Activated CD8-positive, alpha-beta T cell treated with anti-CD3 and anti-CD28 coated beads for 36 hours (primary cell): Measurements from ENCODE around the gene PI4KA. TPM values are rescaled to one million over a fixed set of nuclear protein-coding genes. Genes with fewer than 3 reads are reported as not detected.
"Not testable (repeated sequence)": the region's sequence is repeated elsewhere in the genome, so short reads cannot be mapped to it uniquely, and the experiment has no call there.

Experiments
- ATAC-seq: fragments of 200-7000 bp; cut with Tn5 transposase; one replicate; pipeline ENCODE4 v1.10.0; 2021; ENCODE audit warnings: mild to moderate bottlenecking, moderate library complexity
- CTCF ChIA-PET: fragments of 350-600 bp; sonication (Branson Sonifier 250); formaldehyde crosslinking; loops from one replicate; lab custom pipeline; 2021; ENCODE audit warnings: antibody characterized with exemption; lab: Charles Lee
- POLR2A ChIA-PET: fragments of 350-600 bp; sonication (Branson Sonifier 250); formaldehyde crosslinking; loops from one replicate; lab custom pipeline; 2021; ENCODE audit warnings: antibody characterized with exemption; lab: Charles Lee
- DNase-seq: peaks from one replicate; pipeline ENCODE4 v3.0.0-alpha.2; 2020
- H3K27ac Mint-ChIP-seq: one replicate; pipeline ENCODE4 v1.8.0; 2021; ENCODE audit warnings: mild to moderate bottlenecking, mixed read lengths
- H3K27me3 Mint-ChIP-seq: one replicate; pipeline ENCODE4 v1.8.0; 2021; ENCODE audit warnings: mixed read lengths
- H3K36me3 Mint-ChIP-seq: one replicate; pipeline ENCODE4 v1.8.0; 2021; ENCODE audit warnings: low read depth, mixed read lengths
- H3K4me1 Mint-ChIP-seq: one replicate; pipeline ENCODE4 v1.8.0; 2021; ENCODE audit warnings: low read depth, mixed read lengths
- H3K4me3 Mint-ChIP-seq: one replicate; pipeline ENCODE4 v1.8.0; 2021; ENCODE audit warnings: mild to moderate bottlenecking, moderate library complexity, mixed read lengths
- H3K9me3 Mint-ChIP-seq: one replicate; pipeline ENCODE4 v1.8.0; 2021; ENCODE audit warnings: mixed read lengths
- intact Hi-C: fragments of 100-400 bp; cut with micrococcal nuclease; formaldehyde crosslinking; loops from one replicate; pipeline ENCODE4 v1.10.0; 2022
- total RNA-seq, 2 experiments: library from RNA; stranded (reverse); gene quantifications; one replicate each; pipeline ENCODE4 v1.2.3, GENCODE V29; 2021
- TF ChIP-seq, protein P1 (sequence below): fragments of 200-600 bp; IDR thresholded peaks from one replicate; pipeline ENCODE4 v1.8.0; 2022; ENCODE audit warnings: antibody characterized with exemption, mild to moderate bottlenecking

Gene PI4KA
- total RNA-seq, 2 experiments from 2014 or later = 63.9 to 64.1 TPM

DNA sequence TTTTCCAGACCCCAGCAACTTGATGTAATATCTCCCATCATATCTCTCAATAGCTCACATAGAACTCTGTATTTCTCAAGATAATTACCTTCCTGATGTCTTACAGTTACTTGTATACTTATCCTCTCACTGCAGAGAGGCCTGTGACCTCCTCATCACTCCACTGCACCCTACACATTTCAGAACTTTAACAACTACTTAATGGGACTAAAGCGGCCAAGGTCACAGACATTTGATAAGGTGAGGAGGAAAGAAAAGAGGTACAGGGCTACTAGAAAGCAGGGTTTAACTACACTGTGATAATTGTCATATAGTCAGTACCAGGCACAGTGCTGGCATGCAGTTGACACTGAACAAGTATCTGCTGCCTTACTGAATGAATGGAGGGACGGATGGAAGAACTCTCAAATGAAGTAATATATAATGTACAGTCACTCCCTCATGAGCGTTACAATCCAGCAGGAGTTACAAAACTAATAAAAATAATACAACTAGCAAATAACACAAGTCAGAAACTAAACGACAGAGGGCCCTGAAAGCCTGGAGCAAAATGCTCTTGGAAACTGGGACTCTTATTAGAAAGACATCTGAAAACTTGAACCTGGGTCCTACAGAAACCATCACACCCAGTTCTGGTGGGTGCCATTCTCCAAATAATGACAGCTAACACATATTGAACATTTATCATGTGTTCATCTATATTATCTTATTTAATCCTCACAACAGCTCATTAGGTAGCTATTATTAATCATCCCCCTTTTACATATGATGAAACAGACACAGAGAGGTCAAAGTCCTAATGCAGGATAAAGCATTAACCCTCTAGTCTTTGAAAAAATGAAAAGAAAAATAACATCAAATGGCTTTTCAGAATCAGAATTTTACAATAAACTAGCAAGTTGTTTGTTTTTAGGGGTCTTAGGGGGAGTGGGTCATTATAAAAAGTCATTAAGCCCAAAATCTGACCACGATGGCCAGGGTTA lies 14.3 kb downstream of the PI4KA start:
- ChIA-PET CTCF (interaction anchor here (0.6 to 1.7 kb wide), 2 partner anchors 7 to 26 kb away, joined by 4 read pairs; no protein-coding TSS in a partner anchor), POLR2A (no interaction called here)
- H3K36me3 Mint-ChIP-seq = no peaks in the 10 kb centered on the region
- TF ChIP-seq, protein P1, sequence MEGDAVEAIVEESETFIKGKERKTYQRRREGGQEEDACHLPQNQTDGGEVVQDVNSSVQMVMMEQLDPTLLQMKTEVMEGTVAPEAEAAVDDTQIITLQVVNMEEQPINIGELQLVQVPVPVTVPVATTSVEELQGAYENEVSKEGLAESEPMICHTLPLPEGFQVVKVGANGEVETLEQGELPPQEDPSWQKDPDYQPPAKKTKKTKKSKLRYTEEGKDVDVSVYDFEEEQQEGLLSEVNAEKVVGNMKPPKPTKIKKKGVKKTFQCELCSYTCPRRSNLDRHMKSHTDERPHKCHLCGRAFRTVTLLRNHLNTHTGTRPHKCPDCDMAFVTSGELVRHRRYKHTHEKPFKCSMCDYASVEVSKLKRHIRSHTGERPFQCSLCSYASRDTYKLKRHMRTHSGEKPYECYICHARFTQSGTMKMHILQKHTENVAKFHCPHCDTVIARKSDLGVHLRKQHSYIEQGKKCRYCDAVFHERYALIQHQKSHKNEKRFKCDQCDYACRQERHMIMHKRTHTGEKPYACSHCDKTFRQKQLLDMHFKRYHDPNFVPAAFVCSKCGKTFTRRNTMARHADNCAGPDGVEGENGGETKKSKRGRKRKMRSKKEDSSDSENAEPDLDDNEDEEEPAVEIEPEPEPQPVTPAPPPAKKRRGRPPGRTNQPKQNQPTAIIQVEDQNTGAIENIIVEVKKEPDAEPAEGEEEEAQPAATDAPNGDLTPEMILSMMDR = no peak
- no peaks in the 10 kb centered on the region for H3K9me3 Mint-ChIP-seq
- intact Hi-C loops = no loop called here
- ATAC-seq (no peak), DNase-seq (no peak)
- H3K27ac Mint-ChIP-seq = no peak overlapping the region
- no peaks in the 10 kb centered on the region for H3K27me3 Mint-ChIP-seq
- no peak overlapping the region for H3K4me3 Mint-ChIP-seq
- H3K4me1 Mint-ChIP-seq = peaks cover 47% of the 10 kb centered on the region

DNA sequence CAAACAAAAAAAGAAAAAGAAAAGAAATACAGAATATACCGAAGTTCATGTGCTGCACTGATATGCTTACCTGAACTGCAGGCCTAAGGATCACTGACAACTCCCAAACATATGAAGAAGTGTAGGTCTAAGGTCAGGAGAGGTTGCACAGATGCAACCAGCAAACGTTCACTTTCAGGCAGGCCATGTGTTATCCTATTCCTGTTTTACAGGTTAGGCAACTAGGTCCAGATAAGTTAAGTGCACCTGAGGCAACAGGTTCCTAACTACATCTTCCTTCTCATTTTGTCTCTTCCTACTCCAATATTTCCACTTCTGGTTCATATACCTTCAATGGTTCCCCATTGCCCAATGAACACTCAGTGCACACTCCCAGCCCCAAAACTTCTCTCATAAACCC lies 15.1 kb downstream of the PI4KA start:
- ATAC-seq = no peak
- TF ChIP-seq, protein P1 = no peak
- H3K27me3 Mint-ChIP-seq = no peaks in the 10 kb centered on the region
- ChIA-PET CTCF (no interaction called here), POLR2A (no interaction called here)
- peaks cover 46% of the 10 kb centered on the region for H3K4me1 Mint-ChIP-seq
- H3K36me3 Mint-ChIP-seq = no peaks in the 10 kb centered on the region
- intact Hi-C loops = no loop called here
- H3K9me3 Mint-ChIP-seq = no peaks in the 10 kb centered on the region
- no peak overlapping the region for H3K4me3 Mint-ChIP-seq
- DNase-seq = no peak
- H3K27ac Mint-ChIP-seq = no peak overlapping the region

DNA sequence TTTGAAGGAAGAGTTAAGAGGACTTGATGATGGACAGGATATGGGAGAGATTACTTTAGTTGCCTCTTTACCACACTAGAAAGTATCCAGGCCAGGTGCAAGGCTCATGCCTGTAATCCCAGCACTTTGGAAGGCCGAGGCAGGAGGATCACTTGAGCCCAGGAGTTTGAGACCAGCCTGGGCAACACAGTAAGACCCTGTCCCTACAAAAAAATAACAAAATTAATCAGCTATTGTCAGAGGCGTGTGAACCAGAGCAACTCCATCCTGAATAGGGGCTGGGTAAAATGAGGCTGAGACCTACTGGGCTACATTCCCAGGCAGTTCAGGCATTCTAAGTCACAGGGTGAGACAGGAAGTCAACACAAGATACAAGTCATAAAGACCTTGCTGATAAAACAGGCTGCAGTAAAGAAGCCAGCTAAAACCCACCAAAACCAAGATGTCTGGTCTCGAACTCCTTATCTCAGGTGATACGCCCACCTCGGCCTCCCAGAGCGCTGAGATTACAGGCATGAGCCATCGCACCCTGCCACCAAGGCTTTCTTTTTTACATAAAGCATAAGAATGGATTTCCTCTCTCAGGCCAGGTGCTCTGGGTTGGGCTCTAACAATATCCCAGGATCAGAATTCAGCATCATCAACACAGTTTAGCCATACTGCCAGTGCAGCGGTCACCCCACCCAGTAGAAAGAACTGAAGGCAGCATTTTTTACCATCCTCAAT lies 17.8 kb downstream of the PI4KA start:
- Mint-ChIP-seq H3K9me3 (no peaks in the 10 kb centered on the region), H3K27me3 (no peaks in the 10 kb centered on the region), H3K4me3 (no peak overlapping the region), H3K36me3 (no peaks in the 10 kb centered on the region), H3K4me1 (peaks cover 54% of the 10 kb centered on the region), H3K27ac (peak overlapping the region; percentile 52)
- ChIA-PET POLR2A (interaction anchor here (1.3 kb wide), 1 partner anchor 10 kb away, joined by 3 read pairs; no protein-coding TSS in a partner anchor), CTCF (no interaction called here)
- ATAC-seq (peak; percentile 51), DNase-seq (peak; percentile 49)
- intact Hi-C loops = no loop called here
- TF ChIP-seq, protein P1 = no peak

DNA sequence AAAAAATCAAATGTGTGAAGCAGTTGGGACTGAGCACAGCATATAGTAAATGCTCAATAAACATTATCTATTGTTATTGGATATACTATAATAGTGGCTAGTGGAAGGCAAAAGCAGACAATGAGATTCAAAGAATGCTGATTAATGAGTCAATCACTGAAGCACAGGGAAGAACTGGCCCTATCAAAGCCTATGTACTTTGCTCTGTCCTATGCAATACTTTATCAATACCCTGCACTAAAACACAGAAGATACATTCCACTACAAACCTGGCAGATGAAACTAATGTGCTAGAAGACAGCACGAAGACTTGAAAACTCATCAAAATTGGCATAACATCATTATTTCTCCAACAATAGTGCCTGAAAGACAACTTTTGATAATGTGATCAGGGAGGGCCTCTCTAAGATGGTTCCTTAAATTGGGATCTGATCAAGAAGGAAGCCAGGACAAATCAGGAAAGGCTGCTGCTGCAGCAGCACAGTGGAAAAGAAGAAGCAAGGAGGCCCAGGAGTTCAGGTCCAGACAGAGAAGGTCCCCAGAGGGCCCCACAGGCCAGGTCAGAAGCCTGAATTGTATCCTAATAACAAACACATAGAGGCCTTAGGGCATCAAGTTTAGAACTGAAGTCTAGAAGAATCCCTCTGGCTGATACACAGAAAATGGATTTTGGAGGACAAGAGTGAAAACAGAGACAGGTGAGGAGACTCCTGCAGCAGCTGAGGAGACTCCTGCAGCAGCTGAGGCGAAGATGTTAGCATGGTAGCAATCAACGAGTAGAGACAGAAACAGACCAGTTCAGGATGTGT lies 18.6 kb downstream of the PI4KA start:
- Mint-ChIP-seq H3K4me1 (peaks cover 50% of the 10 kb centered on the region), H3K27ac (peak overlapping the region; percentile 41), H3K9me3 (no peaks in the 10 kb centered on the region), H3K36me3 (no peaks in the 10 kb centered on the region), H3K27me3 (no peaks in the 10 kb centered on the region), H3K4me3 (no peak overlapping the region)
- no peak for ATAC-seq
- intact Hi-C loops = no loop called here
- DNase-seq = no peak
- ChIA-PET POLR2A (interaction anchor here (1.3 kb wide), 1 partner anchor 11 kb away, joined by 3 read pairs; no protein-coding TSS in a partner anchor), CTCF (no interaction called here)
- TF ChIP-seq, protein P1 = no peak

DNA sequence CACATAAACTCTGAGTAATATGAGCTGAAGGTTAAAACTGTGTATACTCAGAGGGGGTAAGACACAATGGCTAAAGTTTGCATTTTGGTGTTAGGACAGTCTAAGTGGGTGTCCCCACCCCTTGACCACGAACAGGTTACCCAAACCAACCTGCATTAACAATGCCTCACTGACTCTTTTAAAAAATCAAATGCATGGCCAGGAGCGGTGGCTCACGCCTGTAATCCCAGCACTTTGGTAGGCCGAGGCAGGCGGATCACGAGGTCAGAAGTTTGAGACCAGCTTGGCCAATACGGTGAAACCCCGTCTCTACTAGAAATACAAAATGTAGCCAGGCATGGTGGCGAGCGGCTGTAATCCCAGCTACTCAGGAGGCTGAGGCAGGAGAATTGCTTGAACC lies 19.3 kb downstream of the PI4KA start:
- H3K4me1 Mint-ChIP-seq = peaks cover 45% of the 10 kb centered on the region
- POLR2A ChIA-PET = interaction anchor here (0.7 kb wide), 1 partner anchor 12 kb away, joined by 3 read pairs; no protein-coding TSS in a partner anchor
- CTCF ChIA-PET, H3K27ac Mint-ChIP-seq, intact Hi-C loops, ATAC-seq, H3K9me3 Mint-ChIP-seq, DNase-seq, H3K27me3 Mint-ChIP-seq, H3K4me3 Mint-ChIP-seq, H3K36me3 Mint-ChIP-seq: not testable (repeated sequence)
